Dendritic cell treated with granulocyte-macrophage colony-stimulating factor and Interleukin-4, amounts not matched to agents 40 ng/mL and 50 ng/mL, for 4 days (primary cell): ENCODE measurements around the gene EDN2.

Experiments
- H3K27ac Mint-ChIP-seq: one replicate; pipeline ENCODE4 v1.8.0; 2022; ENCODE audit warnings: mild to moderate bottlenecking, mixed read lengths
- H3K27me3 Mint-ChIP-seq: one replicate; pipeline ENCODE4 v1.8.0; 2022; ENCODE audit warnings: mild to moderate bottlenecking, mixed read lengths
- H3K36me3 Mint-ChIP-seq: one replicate; pipeline ENCODE4 v1.8.0; 2022; ENCODE audit warnings: low read depth, mixed read lengths
- H3K4me1 Mint-ChIP-seq: one replicate; pipeline ENCODE4 v1.8.0; 2022; ENCODE audit warnings: low read depth, mixed read lengths
- H3K4me3 Mint-ChIP-seq: one replicate; pipeline ENCODE4 v1.8.0; 2022; ENCODE audit warnings: mild to moderate bottlenecking, moderate library complexity, mixed read lengths
- H3K9me3 Mint-ChIP-seq: one replicate; pipeline ENCODE4 v1.8.0; 2022; ENCODE audit warnings: mixed read lengths
- intact Hi-C: fragments of 100-400 bp; cut with micrococcal nuclease; formaldehyde crosslinking; loops from one replicate; pipeline ENCODE4 v1.15.0; 2022

Gene EDN2

GRCh38 chr1:41446851-41447610 lies 37.5 kb downstream of the EDN2 start:
- intact Hi-C loops = no loop called here
- Mint-ChIP-seq H3K9me3 (no peaks in the 10 kb centered on the region), H3K4me3 (no peak overlapping the region), H3K27me3 (peaks cover 9% of the 10 kb centered on the region), H3K27ac (no peak overlapping the region), H3K4me1 (no peaks in the 10 kb centered on the region), H3K36me3 (no peaks in the 10 kb centered on the region)

GRCh38 chr1:41444785-41445184 lies 39.7 kb downstream of the EDN2 start:
- intact Hi-C loops = no loop called here
- H3K4me3 Mint-ChIP-seq = no peak overlapping the region

GRCh38 chr1:41444246-41444645 lies 40.2 kb downstream of the EDN2 start:
- H3K9me3 Mint-ChIP-seq = no peaks in the 10 kb centered on the region
- intact Hi-C loops = no loop called here

More at GRCh38 chr1:41444785-41445184, 39.7 kb downstream of the EDN2 start:
- Mint-ChIP-seq H3K4me1 (no peaks in the 10 kb centered on the region), H3K27me3 (peaks cover 9% of the 10 kb centered on the region), H3K36me3 (no peaks in the 10 kb centered on the region), H3K27ac (no peak overlapping the region), H3K9me3 (no peaks in the 10 kb centered on the region)

GRCh38 chr1:41442697-41443251 lies 41.7 kb downstream of the EDN2 start:
- H3K4me1 Mint-ChIP-seq = no peaks in the 10 kb centered on the region
- intact Hi-C loops = no loop called here
- no peaks in the 10 kb centered on the region for H3K36me3 Mint-ChIP-seq
- H3K27me3 Mint-ChIP-seq = peaks cover 4% of the 10 kb centered on the region
- H3K9me3 Mint-ChIP-seq = no peaks in the 10 kb centered on the region
- no peak overlapping the region for H3K4me3 Mint-ChIP-seq
- no peak overlapping the region for H3K27ac Mint-ChIP-seq

More at GRCh38 chr1:41444246-41444645, 40.2 kb downstream of the EDN2 start:
- Mint-ChIP-seq H3K27ac (no peak overlapping the region), H3K4me3 (no peak overlapping the region), H3K36me3 (no peaks in the 10 kb centered on the region), H3K27me3 (peaks cover 6% of the 10 kb centered on the region), H3K4me1 (no peaks in the 10 kb centered on the region)

- Mint-ChIP-seq H3K4me3 (no peak overlapping the region), H3K9me3 (no peaks in the 10 kb centered on the region), H3K36me3 (no peaks in the 10 kb centered on the region), H3K27ac (no peak overlapping the region), H3K27me3 (peaks cover 15% of the 10 kb centered on the region), H3K4me1 (no peaks in the 10 kb centered on the region)
- intact Hi-C loops = no loop called here
These were observed 44.0 kb downstream of the EDN2 start for GRCh38 chr1:41440321-41441085.

GRCh38 chr1:41439234-41439633 lies 45.2 kb downstream of the EDN2 start:
- Mint-ChIP-seq H3K4me1 (no peaks in the 10 kb centered on the region), H3K4me3 (no peak overlapping the region), H3K27me3 (peaks cover 27% of the 10 kb centered on the region), H3K36me3 (no peaks in the 10 kb centered on the region), H3K9me3 (no peaks in the 10 kb centered on the region), H3K27ac (no peak overlapping the region)
- intact Hi-C loops = no loop called here

GRCh38 chr1:41438711-41439110 lies 45.8 kb downstream of the EDN2 start:
- Mint-ChIP-seq H3K27ac (no peak overlapping the region), H3K36me3 (no peaks in the 10 kb centered on the region), H3K4me3 (no peak overlapping the region), H3K27me3 (peaks cover 31% of the 10 kb centered on the region), H3K9me3 (no peaks in the 10 kb centered on the region), H3K4me1 (peaks cover under 1% of the 10 kb centered on the region)
- intact Hi-C loops = no loop called here

- intact Hi-C loops = no loop called here
- Mint-ChIP-seq H3K4me1 (peaks cover 18% of the 10 kb centered on the region), H3K27ac (no peak overlapping the region)
These were observed 47.5 kb downstream of the EDN2 start for GRCh38 chr1:41437011-41437355.

GRCh38 chr1:41436281-41437010 lies 48.0 kb downstream of the EDN2 start:
- Mint-ChIP-seq H3K27me3 (peaks cover 33% of the 10 kb centered on the region), H3K4me1 (peaks cover 18% of the 10 kb centered on the region), H3K4me3 (no peak overlapping the region), H3K9me3 (no peaks in the 10 kb centered on the region), H3K36me3 (no peaks in the 10 kb centered on the region), H3K27ac (no peak overlapping the region)
- intact Hi-C loops = no loop called here

More at GRCh38 chr1:41437011-41437355, 47.5 kb downstream of the EDN2 start:
- H3K27me3 Mint-ChIP-seq = peaks cover 33% of the 10 kb centered on the region
- H3K9me3 Mint-ChIP-seq = no peaks in the 10 kb centered on the region
- no peaks in the 10 kb centered on the region for H3K36me3 Mint-ChIP-seq
- no peak overlapping the region for H3K4me3 Mint-ChIP-seq

- no peaks in the 10 kb centered on the region for H3K9me3 Mint-ChIP-seq
- no peaks in the 10 kb centered on the region for H3K36me3 Mint-ChIP-seq
- intact Hi-C loops = no loop called here
- H3K27me3 Mint-ChIP-seq = peaks cover 33% of the 10 kb centered on the region
- peaks cover 18% of the 10 kb centered on the region for H3K4me1 Mint-ChIP-seq
- no peak overlapping the region for H3K27ac Mint-ChIP-seq
- H3K4me3 Mint-ChIP-seq = no peak overlapping the region
These were observed 48.8 kb downstream of the EDN2 start for GRCh38 chr1:41435570-41436178.

- H3K4me1 Mint-ChIP-seq = peaks cover 18% of the 10 kb centered on the region
- peaks cover 33% of the 10 kb centered on the region for H3K27me3 Mint-ChIP-seq
- H3K9me3 Mint-ChIP-seq = no peaks in the 10 kb centered on the region
- H3K36me3 Mint-ChIP-seq = no peaks in the 10 kb centered on the region
- no peak overlapping the region for H3K4me3 Mint-ChIP-seq
- intact Hi-C loops = no loop called here
- no peak overlapping the region for H3K27ac Mint-ChIP-seq
These were observed 49.6 kb downstream of the EDN2 start for GRCh38 chr1:41434748-41435449.

- no peak overlapping the region for H3K27ac Mint-ChIP-seq
- H3K27me3 Mint-ChIP-seq = peaks cover 33% of the 10 kb centered on the region
- H3K36me3 Mint-ChIP-seq = no peaks in the 10 kb centered on the region
- intact Hi-C loops = no loop called here
- H3K4me3 Mint-ChIP-seq = no peak overlapping the region
- no peaks in the 10 kb centered on the region for H3K9me3 Mint-ChIP-seq
- H3K4me1 Mint-ChIP-seq = peaks cover 20% of the 10 kb centered on the region
These were observed 50.2 kb downstream of the EDN2 start for GRCh38 chr1:41434306-41434705.

GRCh38 chr1:41433501-41433900 lies 51.0 kb downstream of the EDN2 start:
- Mint-ChIP-seq H3K27ac (peak overlapping the region; percentile 5), H3K36me3 (no peaks in the 10 kb centered on the region), H3K9me3 (no peaks in the 10 kb centered on the region), H3K27me3 (peaks cover 33% of the 10 kb centered on the region), H3K4me3 (no peak overlapping the region), H3K4me1 (peaks cover 28% of the 10 kb centered on the region)
- intact Hi-C loops = no loop called here
